ENCODE measurements around the gene CHRNA4. TPM values are rescaled to one million over a fixed set of nuclear protein-coding genes. Genes with fewer than 3 reads are reported as not detected.

CHRNA4 gene
- total RNA-seq, 2 experiments from 2014 or later = not detected

GRCh38 chr20:63322933-63323273 lies 38.2 kb downstream of the CHRNA4 start:
- H3K9me3 Mint-ChIP-seq = no peaks in the 10 kb centered on the region
- no peak for DNase-seq
- no peak overlapping the region for H3K4me3 Mint-ChIP-seq
- H3K27me3 Mint-ChIP-seq = peaks cover 4% of the 10 kb centered on the region
- H3K27ac Mint-ChIP-seq = no peak overlapping the region
- no peaks in the 10 kb centered on the region for H3K4me1 Mint-ChIP-seq
- H3K36me3 Mint-ChIP-seq = no peaks in the 10 kb centered on the region

GRCh38 chr20:63322146-63322932 lies 38.8 kb downstream of the CHRNA4 start:
- H3K27me3 Mint-ChIP-seq = peaks cover 4% of the 10 kb centered on the region
- no peak overlapping the region for H3K4me3 Mint-ChIP-seq
- no peak overlapping the region for H3K27ac Mint-ChIP-seq
- DNase-seq = no peak
- no peaks in the 10 kb centered on the region for H3K36me3 Mint-ChIP-seq
- no peaks in the 10 kb centered on the region for H3K9me3 Mint-ChIP-seq
- H3K4me1 Mint-ChIP-seq = no peaks in the 10 kb centered on the region

DNA sequence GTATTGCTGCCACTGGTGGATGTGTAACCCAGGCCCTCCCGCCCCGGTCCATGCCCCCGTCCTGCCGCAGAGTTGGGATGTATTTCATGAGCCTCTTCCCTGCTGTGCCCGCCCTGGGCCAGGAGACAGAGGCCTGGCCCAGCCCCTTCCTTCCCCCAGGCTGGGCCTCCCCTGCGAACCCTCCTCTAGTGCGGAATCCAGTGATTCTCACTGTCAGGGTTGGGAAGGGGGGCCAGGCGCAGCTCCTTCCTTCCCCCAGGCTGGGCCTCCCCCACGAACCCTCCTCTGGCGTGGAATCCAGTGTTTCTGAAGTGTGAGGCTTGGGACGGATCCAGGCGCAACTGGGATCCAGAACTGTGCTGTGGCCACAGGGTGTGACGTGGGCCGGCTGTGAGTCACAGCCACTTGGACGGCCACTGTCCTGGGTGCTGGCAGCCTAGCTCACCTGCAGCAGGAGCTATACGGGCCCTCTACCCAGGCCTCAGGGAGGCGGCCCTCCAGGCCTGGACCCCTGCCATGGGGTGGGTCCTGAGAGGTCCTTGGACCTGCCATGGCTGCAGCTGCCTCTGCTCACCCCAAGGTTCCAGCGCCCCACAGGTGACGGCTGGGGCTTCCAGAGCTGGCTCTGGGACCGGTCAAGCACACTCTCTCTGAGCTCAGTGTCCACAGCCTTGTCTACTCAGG lies 39.9 kb downstream of the CHRNA4 start:
- DNase-seq = no peak
- Mint-ChIP-seq H3K36me3 (no peaks in the 10 kb centered on the region), H3K27me3 (peaks cover 4% of the 10 kb centered on the region), H3K27ac (no peak overlapping the region), H3K9me3 (no peaks in the 10 kb centered on the region), H3K4me1 (no peaks in the 10 kb centered on the region), H3K4me3 (no peak overlapping the region)

DNA sequence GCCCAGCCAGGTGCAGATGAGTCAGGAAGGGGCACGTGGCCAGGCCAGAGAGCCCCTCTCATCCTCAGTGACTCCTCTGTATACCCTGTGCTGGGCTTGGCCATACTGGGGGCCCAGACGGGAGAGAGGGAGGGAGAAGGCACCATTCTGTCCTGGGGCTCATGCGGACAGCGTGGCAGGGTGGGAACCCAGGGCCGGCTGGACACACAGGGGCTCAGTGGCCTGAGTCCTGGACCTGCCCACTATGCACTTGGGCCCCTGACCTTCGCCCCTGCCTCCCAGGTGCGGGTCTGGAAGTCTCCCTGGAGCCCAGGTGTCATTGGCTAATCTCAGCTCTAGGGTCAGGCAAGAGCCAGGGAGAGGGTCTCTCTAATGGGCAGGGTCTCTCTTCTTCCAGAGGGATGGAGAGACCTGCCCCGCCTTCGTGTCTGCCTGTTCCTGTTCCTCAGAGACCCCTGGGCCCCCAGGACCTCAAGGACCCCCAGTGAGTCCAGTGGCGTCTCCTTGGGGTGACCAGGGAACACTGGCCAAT lies 40.5 kb downstream of the CHRNA4 start:
- H3K36me3 Mint-ChIP-seq = no peaks in the 10 kb centered on the region
- no peak for DNase-seq

DNA sequence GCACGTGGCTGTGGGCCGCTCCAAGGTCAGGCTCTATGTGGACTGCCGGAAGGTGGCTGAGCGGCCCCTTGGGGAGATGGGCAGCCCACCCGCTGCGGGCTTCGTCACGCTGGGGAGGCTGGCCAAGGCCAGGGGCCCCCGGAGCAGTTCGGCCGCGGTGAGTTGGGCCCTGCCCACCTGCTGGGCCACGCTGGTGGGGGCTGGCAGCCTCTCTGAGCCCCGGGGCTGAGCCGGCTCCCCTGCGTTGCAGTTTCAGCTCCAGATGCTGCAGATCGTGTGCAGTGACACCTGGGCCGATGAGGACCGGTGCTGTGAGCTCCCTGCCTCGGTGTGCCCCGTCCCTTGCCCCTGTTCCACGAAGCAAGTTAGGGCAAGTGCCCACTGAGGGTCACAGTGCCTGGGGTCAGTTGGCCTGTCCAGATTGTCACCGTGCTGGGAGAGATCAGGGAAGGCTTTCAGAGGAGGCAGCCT lies 41.1 kb downstream of the CHRNA4 start:
- no peak for DNase-seq
- H3K36me3 Mint-ChIP-seq = no peaks in the 10 kb centered on the region
- no peaks in the 10 kb centered on the region for H3K4me1 Mint-ChIP-seq
- H3K27ac Mint-ChIP-seq = no peak overlapping the region
- H3K27me3 Mint-ChIP-seq = peaks cover 4% of the 10 kb centered on the region
- H3K4me3 Mint-ChIP-seq = no peak overlapping the region
- no peaks in the 10 kb centered on the region for H3K9me3 Mint-ChIP-seq

More for the DNA sequence above, 40.5 kb downstream of the CHRNA4 start:
- Mint-ChIP-seq H3K27ac (no peak overlapping the region), H3K9me3 (no peaks in the 10 kb centered on the region), H3K27me3 (peaks cover 4% of the 10 kb centered on the region), H3K4me3 (no peak overlapping the region), H3K4me1 (no peaks in the 10 kb centered on the region)

- DNase-seq = no peak
- no peaks in the 10 kb centered on the region for H3K36me3 Mint-ChIP-seq
Measured at GRCh38 chr20:63319164-63320040, 41.7 kb downstream of the CHRNA4 start.

DNA sequence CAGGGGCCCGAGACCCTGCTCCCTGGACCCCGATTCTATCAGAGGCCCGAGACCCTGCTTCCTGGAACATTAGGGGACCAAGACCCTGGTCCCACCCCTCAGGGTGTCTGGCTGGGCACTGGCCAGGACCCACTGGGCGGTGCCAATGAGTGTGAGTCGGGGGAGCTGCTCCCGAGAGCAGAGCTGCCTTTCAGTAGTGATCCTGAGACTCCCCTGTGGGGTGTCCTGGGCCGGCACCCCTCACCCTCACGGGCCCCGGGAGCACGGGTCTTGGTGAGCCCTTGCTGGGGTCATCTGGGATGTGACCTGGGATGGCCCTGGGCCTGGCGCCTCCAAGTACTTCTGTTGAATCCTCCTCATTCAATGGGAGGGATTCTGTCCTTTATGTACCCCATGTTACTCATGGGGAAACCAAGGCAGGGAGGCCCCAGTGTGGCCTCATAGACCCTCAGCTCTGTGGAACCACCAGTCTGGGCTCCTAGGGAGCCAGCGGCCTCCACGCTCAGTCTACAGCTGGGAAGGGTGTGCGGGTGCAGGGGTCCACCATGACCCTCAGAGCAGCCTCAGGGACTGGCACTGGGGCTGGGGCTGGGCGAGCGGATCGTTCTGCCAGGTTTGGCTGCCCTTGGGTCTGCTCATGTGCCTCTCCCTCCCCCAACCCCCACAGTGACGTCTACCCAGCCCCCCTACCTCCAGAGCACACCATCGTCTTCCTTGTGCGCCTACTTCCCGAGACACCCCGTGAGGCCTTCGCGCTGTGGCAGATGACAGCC lies 42.6 kb downstream of the CHRNA4 start:
- H3K36me3 Mint-ChIP-seq = no peaks in the 10 kb centered on the region
- H3K4me3 Mint-ChIP-seq = no peak overlapping the region
- H3K4me1 Mint-ChIP-seq = no peaks in the 10 kb centered on the region
- no peak overlapping the region for H3K27ac Mint-ChIP-seq
- no peaks in the 10 kb centered on the region for H3K9me3 Mint-ChIP-seq
- no peak for DNase-seq
- H3K27me3 Mint-ChIP-seq = peaks cover 4% of the 10 kb centered on the region

More at GRCh38 chr20:63319164-63320040, 41.7 kb downstream of the CHRNA4 start:
- Mint-ChIP-seq H3K4me1 (no peaks in the 10 kb centered on the region), H3K27me3 (peaks cover 4% of the 10 kb centered on the region), H3K4me3 (no peak overlapping the region), H3K9me3 (no peaks in the 10 kb centered on the region), H3K27ac (no peak overlapping the region)

GRCh38 chr20:63317601-63318291 lies 43.4 kb downstream of the CHRNA4 start:
- H3K9me3 Mint-ChIP-seq = no peaks in the 10 kb centered on the region
- no peaks in the 10 kb centered on the region for H3K27me3 Mint-ChIP-seq
- no peak overlapping the region for H3K4me3 Mint-ChIP-seq
- no peaks in the 10 kb centered on the region for H3K4me1 Mint-ChIP-seq
- no peaks in the 10 kb centered on the region for H3K36me3 Mint-ChIP-seq
- no peak overlapping the region for H3K27ac Mint-ChIP-seq
- DNase-seq = no peak

GRCh38 chr20:63317061-63317460 lies 44.1 kb downstream of the CHRNA4 start:
- no peaks in the 10 kb centered on the region for H3K27me3 Mint-ChIP-seq
- no peaks in the 10 kb centered on the region for H3K9me3 Mint-ChIP-seq
- no peak overlapping the region for H3K4me3 Mint-ChIP-seq
- no peak for DNase-seq
- no peaks in the 10 kb centered on the region for H3K4me1 Mint-ChIP-seq
- no peaks in the 10 kb centered on the region for H3K36me3 Mint-ChIP-seq
- no peak overlapping the region for H3K27ac Mint-ChIP-seq

- Mint-ChIP-seq H3K27ac (no peak overlapping the region), H3K4me1 (no peaks in the 10 kb centered on the region), H3K36me3 (no peaks in the 10 kb centered on the region), H3K9me3 (no peaks in the 10 kb centered on the region), H3K27me3 (no peaks in the 10 kb centered on the region), H3K4me3 (no peak overlapping the region)
- no peak for DNase-seq
Measured at GRCh38 chr20:63316502-63316921, 44.6 kb downstream of the CHRNA4 start.

DNA sequence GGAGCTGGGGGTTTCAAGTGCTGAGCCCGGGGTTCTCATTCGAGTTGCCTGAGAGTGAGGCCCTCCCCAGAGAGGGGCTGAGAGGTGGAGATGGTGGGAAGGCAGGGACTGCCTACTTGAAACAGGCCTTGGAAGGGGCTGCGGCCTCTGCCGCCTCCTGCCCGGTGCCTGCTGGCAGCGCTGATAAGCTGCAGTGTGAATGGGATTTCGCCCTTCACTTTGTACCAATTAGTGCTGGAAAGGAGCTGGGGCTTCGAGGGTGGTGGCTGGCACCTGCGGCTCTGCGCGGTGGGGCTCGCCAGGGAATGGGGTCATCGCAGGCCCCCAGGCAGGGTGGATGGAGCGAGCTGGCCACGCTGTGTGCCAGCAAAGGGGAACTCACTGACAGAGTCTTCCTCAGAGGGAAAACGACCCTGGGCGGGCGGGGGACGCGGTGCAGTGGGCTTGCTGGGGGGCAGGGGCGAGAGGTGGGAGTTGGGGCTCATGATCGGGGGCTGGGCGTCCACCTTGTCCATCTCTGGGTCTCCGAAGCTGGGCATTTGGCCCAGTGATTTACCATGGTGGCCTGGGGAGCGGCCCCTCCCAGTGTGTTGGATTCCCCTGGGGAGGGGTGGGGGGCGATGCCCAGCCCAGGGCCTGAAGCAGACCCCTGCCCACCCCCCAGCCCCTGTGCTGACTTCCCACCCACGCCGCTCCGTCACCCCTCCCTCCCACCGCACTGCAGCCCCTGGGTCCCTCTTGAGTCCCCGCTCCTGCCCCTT lies 45.2 kb downstream of the CHRNA4 start:
- Mint-ChIP-seq H3K4me3 (no peak overlapping the region), H3K27ac (no peak overlapping the region), H3K9me3 (no peaks in the 10 kb centered on the region), H3K4me1 (no peaks in the 10 kb centered on the region), H3K36me3 (no peaks in the 10 kb centered on the region), H3K27me3 (no peaks in the 10 kb centered on the region)
- DNase-seq = no peak

DNA sequence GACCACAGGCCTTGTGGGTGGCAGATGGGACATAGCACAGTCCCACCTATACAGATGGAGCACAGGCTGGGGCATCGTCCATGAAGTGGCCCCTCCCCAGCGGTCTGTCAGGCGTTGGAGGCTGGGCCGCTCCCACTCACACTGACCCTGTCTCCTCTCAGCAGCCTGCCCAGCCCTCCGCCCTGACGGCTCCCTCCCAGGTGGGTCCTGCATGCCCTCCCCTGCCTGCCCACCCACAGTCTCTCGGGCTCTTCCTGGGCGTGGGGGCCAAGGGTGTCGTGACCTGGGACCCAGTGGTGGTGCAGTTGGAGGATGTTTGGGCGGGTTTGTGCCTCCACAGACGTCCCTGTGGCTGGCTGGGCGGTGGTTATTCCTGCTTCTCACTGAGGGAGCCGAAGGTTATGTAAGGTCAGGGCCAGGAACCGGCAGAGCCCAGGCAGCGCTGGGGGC lies 45.9 kb downstream of the CHRNA4 start:
- Mint-ChIP-seq H3K4me1 (no peaks in the 10 kb centered on the region), H3K27ac (no peak overlapping the region), H3K27me3 (no peaks in the 10 kb centered on the region), H3K36me3 (no peaks in the 10 kb centered on the region), H3K4me3 (no peak overlapping the region), H3K9me3 (no peaks in the 10 kb centered on the region)
- no peak for DNase-seq

- DNase-seq = no peak
- H3K27me3 Mint-ChIP-seq = peaks cover 2% of the 10 kb centered on the region
- no peaks in the 10 kb centered on the region for H3K36me3 Mint-ChIP-seq
Measured at GRCh38 chr20:63314566-63315239, 46.4 kb downstream of the CHRNA4 start.

More at GRCh38 chr20:63314566-63315239, 46.4 kb downstream of the CHRNA4 start:
- no peak overlapping the region for H3K4me3 Mint-ChIP-seq
- no peaks in the 10 kb centered on the region for H3K4me1 Mint-ChIP-seq
- H3K27ac Mint-ChIP-seq = no peak overlapping the region
- H3K9me3 Mint-ChIP-seq = no peaks in the 10 kb centered on the region
